Measurements from ENCODE around the gene CACHD1. TPM values are rescaled to one million over a fixed set of nuclear protein-coding genes. Genes with fewer than 3 reads are reported as not detected.

The CACHD1 gene
- total RNA-seq, 1 experiment from 2014 or later = 16.6 TPM

DNA sequence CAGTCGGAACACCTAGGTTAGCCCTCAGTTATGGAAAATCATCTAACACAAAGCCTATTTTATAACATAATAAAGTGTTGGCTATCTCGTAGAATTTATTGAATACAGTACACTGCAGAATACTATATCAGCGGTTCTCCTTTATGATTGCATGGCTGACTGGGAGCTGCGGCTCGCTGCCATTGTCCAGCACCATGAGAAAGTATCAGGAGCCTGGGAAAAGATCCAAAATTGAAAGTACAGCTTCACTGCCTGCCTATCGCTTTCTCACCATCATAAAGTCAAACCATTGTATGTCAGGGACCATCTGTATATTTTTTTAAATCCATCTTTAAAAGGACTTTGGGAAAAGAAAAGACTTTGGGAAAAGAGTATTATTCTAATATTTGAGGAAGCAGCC, 163.0 kb downstream of the CACHD1 start:
- Mint-ChIP-seq H3K9me3 (ENCODE audit: unreplicated experiment) (no peaks in the 10 kb centered on the region), H3K27ac (ENCODE audit: unreplicated experiment) (no peak overlapping the region), H3K4me1 (ENCODE audit: low read depth, unreplicated experiment) (no peaks in the 10 kb centered on the region), H3K27me3 (ENCODE audit: insufficient read depth, unreplicated experiment) (no peaks in the 10 kb centered on the region), H3K4me3 (ENCODE audit: unreplicated experiment) (no peak overlapping the region), H3K36me3 (ENCODE audit: insufficient read depth, unreplicated experiment) (peaks cover 32% of the 10 kb centered on the region)
- no peak for DNase-seq
- Histone ChIP-seq H3K36me3 (ENCODE audit: control insufficient read depth, insufficient read depth, low read length) (no peaks in the 10 kb centered on the region), H3K4me1 (no peaks in the 10 kb centered on the region), H3K27me3 (replicated peaks; ENCODE audit: control insufficient read depth, insufficient read depth, low read length) (no peaks in the 10 kb centered on the region), H3K9me3 (no peaks in the 10 kb centered on the region), H3K4me3 (ENCODE audit: low read depth, low read length) (no peak overlapping the region)
- BruUV-seq (replicated peaks) = no TSS peak
- intact Hi-C loops (cut with micrococcal nuclease; ENCODE audit: unreplicated experiment) = no loop called here
- ChIA-PET CTCF (no interaction called here), POLR2A (no interaction called here)
- TF ChIP-seq, protein P1, sequence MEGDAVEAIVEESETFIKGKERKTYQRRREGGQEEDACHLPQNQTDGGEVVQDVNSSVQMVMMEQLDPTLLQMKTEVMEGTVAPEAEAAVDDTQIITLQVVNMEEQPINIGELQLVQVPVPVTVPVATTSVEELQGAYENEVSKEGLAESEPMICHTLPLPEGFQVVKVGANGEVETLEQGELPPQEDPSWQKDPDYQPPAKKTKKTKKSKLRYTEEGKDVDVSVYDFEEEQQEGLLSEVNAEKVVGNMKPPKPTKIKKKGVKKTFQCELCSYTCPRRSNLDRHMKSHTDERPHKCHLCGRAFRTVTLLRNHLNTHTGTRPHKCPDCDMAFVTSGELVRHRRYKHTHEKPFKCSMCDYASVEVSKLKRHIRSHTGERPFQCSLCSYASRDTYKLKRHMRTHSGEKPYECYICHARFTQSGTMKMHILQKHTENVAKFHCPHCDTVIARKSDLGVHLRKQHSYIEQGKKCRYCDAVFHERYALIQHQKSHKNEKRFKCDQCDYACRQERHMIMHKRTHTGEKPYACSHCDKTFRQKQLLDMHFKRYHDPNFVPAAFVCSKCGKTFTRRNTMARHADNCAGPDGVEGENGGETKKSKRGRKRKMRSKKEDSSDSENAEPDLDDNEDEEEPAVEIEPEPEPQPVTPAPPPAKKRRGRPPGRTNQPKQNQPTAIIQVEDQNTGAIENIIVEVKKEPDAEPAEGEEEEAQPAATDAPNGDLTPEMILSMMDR (IDR thresholded peaks at IDR 0.05; ENCODE audit: insufficient read depth in 1 of 2, low read depth in 1 of 2, low read length in 1 of 2, severe bottlenecking in 1 of 2, unreplicated experiment in 1 of 2) = no peak

DNA sequence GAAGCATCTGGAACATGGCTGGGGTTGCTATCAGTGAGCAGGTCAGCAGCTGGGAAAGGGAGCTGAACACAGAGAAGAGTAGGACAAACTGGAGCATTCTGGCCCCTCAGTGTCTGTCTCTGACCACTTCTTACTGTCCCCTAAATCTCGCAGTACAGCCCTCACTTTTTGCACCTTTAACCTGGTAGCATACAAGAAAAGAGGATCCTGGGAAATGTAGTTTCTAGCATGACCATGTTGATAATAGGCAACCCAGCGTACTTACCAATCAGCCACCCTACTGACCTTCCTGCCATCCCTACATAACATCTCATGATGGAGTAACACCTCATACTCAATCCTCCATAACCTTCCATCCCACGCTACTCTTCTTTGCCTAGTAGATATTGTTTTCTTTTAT, 175.8 kb downstream of the CACHD1 start:
- H3K4me1 Mint-ChIP-seq (ENCODE audit: low read depth, unreplicated experiment) = no peaks in the 10 kb centered on the region
- H3K36me3 ChIP-seq (ENCODE audit: control insufficient read depth, insufficient read depth, low read length) = no peaks in the 10 kb centered on the region
- peaks cover 42% of the 10 kb centered on the region for H3K36me3 Mint-ChIP-seq (ENCODE audit: insufficient read depth, unreplicated experiment)
- no peak overlapping the region for H3K27ac Mint-ChIP-seq (ENCODE audit: unreplicated experiment)
- no TSS peak for BruUV-seq (replicated peaks)
- no peak for DNase-seq
- H3K9me3 Mint-ChIP-seq (ENCODE audit: unreplicated experiment) = no peaks in the 10 kb centered on the region
- no peaks in the 10 kb centered on the region for H3K9me3 ChIP-seq
- intact Hi-C loops (cut with micrococcal nuclease; ENCODE audit: unreplicated experiment) = no loop called here
- no peaks in the 10 kb centered on the region for H3K27me3 ChIP-seq (replicated peaks; ENCODE audit: control insufficient read depth, insufficient read depth, low read length)
- CTCF ChIA-PET = no interaction called here
- POLR2A ChIA-PET = no interaction called here
- H3K4me3 Mint-ChIP-seq (ENCODE audit: unreplicated experiment) = no peak overlapping the region
- no peak overlapping the region for H3K4me3 ChIP-seq (ENCODE audit: low read depth, low read length)
- H3K27me3 Mint-ChIP-seq (ENCODE audit: insufficient read depth, unreplicated experiment) = no peaks in the 10 kb centered on the region
- TF ChIP-seq, protein P1 (IDR thresholded peaks at IDR 0.05; ENCODE audit: insufficient read depth in 1 of 2, low read depth in 1 of 2, low read length in 1 of 2, severe bottlenecking in 1 of 2, unreplicated experiment in 1 of 2) = no peak
- no peaks in the 10 kb centered on the region for H3K4me1 ChIP-seq

GRCh38 chr1:64650411-64650810, 180.5 kb downstream of the CACHD1 start:
- ChIA-PET CTCF (no interaction called here), POLR2A (no interaction called here)
- Mint-ChIP-seq H3K4me1 (ENCODE audit: low read depth, unreplicated experiment) (no peaks in the 10 kb centered on the region), H3K4me3 (ENCODE audit: unreplicated experiment) (no peak overlapping the region), H3K27me3 (ENCODE audit: insufficient read depth, unreplicated experiment) (no peaks in the 10 kb centered on the region), H3K27ac (ENCODE audit: unreplicated experiment) (no peak overlapping the region), H3K36me3 (ENCODE audit: insufficient read depth, unreplicated experiment) (peaks cover 11% of the 10 kb centered on the region), H3K9me3 (ENCODE audit: unreplicated experiment) (no peaks in the 10 kb centered on the region)
- H3K4me3 ChIP-seq (ENCODE audit: low read depth, low read length) = no peak overlapping the region
- TF ChIP-seq, protein P1 (IDR thresholded peaks at IDR 0.05; ENCODE audit: insufficient read depth in 1 of 2, low read depth in 1 of 2, low read length in 1 of 2, severe bottlenecking in 1 of 2, unreplicated experiment in 1 of 2) = no peak
- H3K4me1 ChIP-seq = no peaks in the 10 kb centered on the region
- no peak for DNase-seq
- BruUV-seq (replicated peaks) = no TSS peak
- intact Hi-C loops (cut with micrococcal nuclease; ENCODE audit: unreplicated experiment) = loop anchor here (10.0 kb wide), 2 partner anchors 86 to 146 kb away; no protein-coding TSS in a partner anchor
- H3K36me3 ChIP-seq (ENCODE audit: control insufficient read depth, insufficient read depth, low read length) = no peaks in the 10 kb centered on the region
- H3K9me3 ChIP-seq = no peaks in the 10 kb centered on the region
- no peaks in the 10 kb centered on the region for H3K27me3 ChIP-seq (replicated peaks; ENCODE audit: control insufficient read depth, insufficient read depth, low read length)
